Neural cell (in vitro differentiated cells): ENCODE measurements around the gene CGB7.

Source experiments
- CTCF ChIP-seq: fragments of 450-650 bp; IDR thresholded peaks from 2 replicates; pipeline ENCODE4 v1.5.1; 2014; ENCODE audit warnings: antibody characterized with exemption, mild to moderate bottlenecking, moderate library complexity; ENCODE audit not compliant: poor library complexity, severe bottlenecking
- EZH2 ChIP-seq: fragments of 200-600, 300-800 bp; shearing (Covaris generic), sonication (generic); IDR thresholded peaks from 2 replicates; pipeline ENCODE4 v1.6.1; 2014; ENCODE audit warnings: antibody characterized with exemption, low read length, borderline replicate concordance, mild to moderate bottlenecking; ENCODE audit not compliant: insufficient read depth, poor library complexity, severe bottlenecking
- MXI1 ChIP-seq: fragments of 450-650 bp; conservative IDR thresholded peaks from 2 replicates; pipeline ENCODE4 v1.6.1; 2014; ENCODE audit warnings: antibody characterized with exemption, mild to moderate bottlenecking; ENCODE audit not compliant: poor library complexity, severe bottlenecking
- RAD21 ChIP-seq: fragments of 450-650 bp; conservative IDR thresholded peaks from 2 replicates; pipeline ENCODE4 v1.6.1; 2014; ENCODE audit warnings: antibody characterized with exemption, mild to moderate bottlenecking, moderate library complexity

DNA sequence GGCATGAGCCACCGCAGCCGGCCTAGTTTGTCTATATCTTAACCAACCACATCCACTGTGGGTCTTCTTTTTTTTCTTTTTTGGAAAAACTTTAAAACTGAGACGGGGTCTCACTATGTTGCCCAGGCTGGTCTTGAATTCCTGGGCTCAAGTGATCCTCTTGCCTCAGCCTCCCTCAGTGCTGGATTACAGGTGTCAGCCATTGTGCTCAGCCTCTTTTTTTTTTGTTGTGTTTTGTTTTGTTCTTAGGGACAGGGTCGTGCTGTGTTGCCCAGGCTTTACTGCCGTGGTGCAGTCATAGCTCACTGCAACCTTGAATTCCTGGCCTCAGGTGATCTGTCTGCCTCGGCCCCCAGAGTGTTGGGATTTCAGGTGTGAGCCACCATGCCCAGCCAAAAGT, 35.1 kb upstream of the CGB7 start:
- TF ChIP-seq CTCF, result no peak
- TF ChIP-seq EZH2, result no peak
- TF ChIP-seq MXI1, result no peak
- no peak for TF ChIP-seq RAD21
